MM.1S (cell line): ENCODE measurements around the gene DPH7.

ENCODE experiments used
- DNase-seq: peaks from one replicate; pipeline ENCODE4 v3.0.0-alpha.2; 2015
- H2AFZ ChIP-seq: fragments of 300-600 bp; sonication (generic); 2 replicates; pipeline ENCODE4 v1.6.0; 2016; ENCODE audit warnings: antibody characterized with exemption, low read length
- H3F3A ChIP-seq: fragments of 300-600 bp; sonication (generic); 2 replicates; pipeline ENCODE4 v1.6.1; 2016; ENCODE audit warnings: mild to moderate bottlenecking, antibody characterized with exemption, low read length, moderate library complexity, mixed read lengths; ENCODE audit not compliant: insufficient read depth
- H3K27ac ChIP-seq: fragments of 300-600 bp; sonication (generic); 2 replicates; pipeline ENCODE4 v1.5.1; 2016; ENCODE audit warnings: mild to moderate bottlenecking, low read length
- H3K27me3 ChIP-seq: fragments of 300-600 bp; sonication (generic); replicated peaks from 2 replicates; pipeline ENCODE4 v1.6.0; 2016; ENCODE audit warnings: low read length; ENCODE audit not compliant: insufficient read depth
- H3K36me3 ChIP-seq: fragments of 300-600 bp; sonication (generic); replicated peaks from 2 replicates; pipeline ENCODE4 v1.6.1; 2016; ENCODE audit warnings: mild to moderate bottlenecking, low read length, mixed read lengths; ENCODE audit not compliant: insufficient read depth
- H3K4me1 ChIP-seq: fragments of 300-600 bp; sonication (generic); 2 replicates; pipeline ENCODE4 v1.6.1; 2016; ENCODE audit warnings: low read length, mixed read lengths
- H3K4me2 ChIP-seq: fragments of 300-600 bp; sonication (generic); 2 replicates; pipeline ENCODE4 v1.6.0; 2016; ENCODE audit warnings: low read depth, low read length
- H3K4me3 ChIP-seq: fragments of 300-600 bp; sonication (generic); 2 replicates; pipeline ENCODE4 v1.5.1; 2016; ENCODE audit warnings: low read length, mixed read lengths
- H3K79me2 ChIP-seq: fragments of 300-600 bp; sonication (generic); 2 replicates; pipeline ENCODE4 v1.6.1; 2016; ENCODE audit warnings: mixed run types, low read length, mixed read lengths
- H3K9ac ChIP-seq: fragments of 300-600 bp; sonication (generic); 2 replicates; pipeline ENCODE4 v1.6.1; 2016; ENCODE audit warnings: low read length, mixed read lengths
- H3K9me2 ChIP-seq: fragments of 300-600 bp; sonication (generic); replicated peaks from 2 replicates; pipeline ENCODE4 v1.6.1; 2016; ENCODE audit warnings: mild to moderate bottlenecking, low read length, mixed read lengths; ENCODE audit not compliant: insufficient read depth
- H3K9me3 ChIP-seq: fragments of 300-600 bp; sonication (generic); replicated peaks from 2 replicates; pipeline ENCODE4 v1.6.1; 2016; ENCODE audit warnings: mild to moderate bottlenecking, low read length, mixed read lengths; ENCODE audit not compliant: insufficient read depth
- H4K20me1 ChIP-seq: fragments of 300-600 bp; sonication (generic); 2 replicates; pipeline ENCODE4 v1.6.1; 2016; ENCODE audit warnings: mild to moderate bottlenecking, low read length, moderate library complexity, mixed read lengths; ENCODE audit not compliant: insufficient read depth
- CTCF ChIP-seq: fragments of 300-600 bp; sonication (generic); IDR thresholded peaks from 2 replicates; pipeline ENCODE4 v1.5.1; 2016; ENCODE audit warnings: antibody characterized with exemption, low read length, mixed read lengths
- EZH2 ChIP-seq: fragments of 300-600 bp; sonication (generic); optimal IDR thresholded peaks from 2 replicates; pipeline ENCODE3; 2017; ENCODE audit warnings: low read depth, mild to moderate bottlenecking, antibody characterized with exemption, low read length, mixed read lengths
- EZH2phosphoT487 ChIP-seq: fragments of 300-600 bp; sonication (generic); IDR thresholded peaks from 2 replicates; pipeline ENCODE4 v1.6.1; 2018; ENCODE audit warnings: antibody characterized with exemption, low read length

DPH7 gene

GRCh38 chr9:137610944-137611343 is 32.2 kb upstream of the DPH7 start:
- no peak overlapping the region for H3K9ac ChIP-seq
- no peaks in the 10 kb centered on the region; the same call in 1 of the 2 replicates for H3F3A ChIP-seq
- H3K4me3 ChIP-seq: no peak overlapping the region
- no peaks in the 10 kb centered on the region for H4K20me1 ChIP-seq
- no peak for TF ChIP-seq EZH2phosphoT487
- no peak for TF ChIP-seq CTCF
- no peak for TF ChIP-seq EZH2
- H3K9me3 ChIP-seq: no peaks in the 10 kb centered on the region
- H3K36me3 ChIP-seq: no peaks in the 10 kb centered on the region
- no peak overlapping the region for H2AFZ ChIP-seq
- H3K4me1 ChIP-seq: 0 out of 2 replicates have a peak, but pooled peaks cover 4% of the 10 kb centered on the region
- H3K9me2 ChIP-seq: no peaks in the 10 kb centered on the region
- H3K27ac ChIP-seq: no peak overlapping the region
- H3K4me2 ChIP-seq: no peak overlapping the region
- H3K27me3 ChIP-seq: no peaks in the 10 kb centered on the region
- no peak for DNase-seq
- peaks cover 32% of the 10 kb centered on the region for H3K79me2 ChIP-seq

DNA sequence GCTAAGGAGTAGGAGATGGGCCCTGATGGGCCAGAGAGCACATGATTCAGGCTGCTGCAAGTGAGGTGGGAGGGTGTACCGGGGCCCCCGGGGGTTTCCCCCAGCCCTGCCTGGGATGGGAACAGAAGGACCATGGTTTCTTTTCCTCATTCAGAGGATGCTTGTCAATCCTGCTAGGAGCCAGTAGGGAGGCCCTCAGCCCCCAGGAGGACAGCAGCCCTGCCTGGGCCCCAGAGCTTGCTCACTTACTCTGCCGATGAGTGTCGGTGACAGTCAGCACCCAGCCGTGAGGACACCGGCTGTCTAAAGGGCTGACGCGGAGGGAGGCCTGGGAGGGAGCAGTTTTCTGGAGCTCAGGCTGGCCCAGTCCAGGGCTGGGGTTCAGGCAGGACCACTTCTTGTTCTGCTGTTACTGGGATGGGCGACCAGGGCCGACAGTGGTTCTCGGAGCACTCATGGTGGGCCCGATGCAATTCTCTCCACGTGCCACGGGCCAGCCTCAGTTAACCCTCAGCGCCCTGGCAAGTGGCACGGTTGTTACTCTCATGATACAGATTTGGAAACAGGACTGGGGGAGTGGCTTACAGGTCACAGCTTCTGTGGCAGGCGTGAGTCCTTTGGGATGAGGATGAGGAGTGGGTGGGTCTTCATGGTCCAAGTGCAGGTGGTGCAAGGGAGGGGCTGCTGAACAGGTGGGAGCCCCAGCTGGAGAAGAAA is 28.6 kb upstream of the DPH7 start:
- Histone ChIP-seq H3K79me2 (peaks cover 21% of the 10 kb centered on the region), H3F3A (peaks cover 8% of the 10 kb centered on the region; the same call in 1 of the 2 replicates), H3K27me3 (peaks cover 7% of the 10 kb centered on the region), H2AFZ (no peak overlapping the region), H3K4me1 (0 out of 2 replicates have a peak, but pooled peaks cover 4% of the 10 kb centered on the region), H3K27ac (no peak overlapping the region), H4K20me1 (no peaks in the 10 kb centered on the region), H3K4me3 (no peak overlapping the region), H3K9me3 (no peaks in the 10 kb centered on the region), H3K9ac (no peak overlapping the region), H3K9me2 (no peaks in the 10 kb centered on the region), H3K36me3 (no peaks in the 10 kb centered on the region), H3K4me2 (peak overlapping the region; percentile 99; the same call in 1 of the 2 replicates)
- DNase-seq: no peak
- TF ChIP-seq EZH2phosphoT487 (no peak), EZH2 (no peak), CTCF (no peak)

DNA sequence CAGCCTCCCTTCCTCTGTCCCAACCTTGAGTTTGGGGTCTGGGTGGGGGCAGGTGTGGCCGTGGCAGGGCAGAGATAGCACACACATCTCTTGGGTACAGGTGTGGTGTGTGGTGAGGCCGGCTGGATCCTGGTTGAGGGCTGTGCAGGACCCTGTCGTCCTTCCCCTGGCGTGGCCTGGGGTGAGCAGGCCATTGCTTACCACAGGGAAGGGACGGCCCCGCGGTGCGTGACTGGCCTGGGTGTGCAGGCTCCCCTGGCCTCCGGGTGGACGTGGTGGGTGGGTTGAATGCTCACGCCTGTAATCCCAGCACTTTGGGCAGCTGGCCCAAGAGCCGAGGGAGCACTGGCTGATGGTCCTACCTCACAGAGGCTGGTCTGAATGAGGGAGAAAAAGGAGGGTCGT is 28.0 kb upstream of the DPH7 start:
- H3K27me3 ChIP-seq: peaks cover 7% of the 10 kb centered on the region
- peak overlapping the region; percentile 62; the same call in 1 of the 2 replicates for H3K9ac ChIP-seq
- H3K4me2 ChIP-seq: peak overlapping the region; percentile 99
- no peaks in the 10 kb centered on the region for H3K9me3 ChIP-seq
- DNase-seq: no peak
- no peak overlapping the region for H2AFZ ChIP-seq
- H3K4me3 ChIP-seq: peak overlapping the region; percentile 71
- H3K79me2 ChIP-seq: peaks cover 21% of the 10 kb centered on the region
- H3K4me1 ChIP-seq: 0 out of 2 replicates have a peak, but pooled peaks cover 4% of the 10 kb centered on the region
- no peak for TF ChIP-seq EZH2phosphoT487
- TF ChIP-seq CTCF: no peak
- no peak for TF ChIP-seq EZH2
- H3K27ac ChIP-seq: no peak overlapping the region
- peaks cover 8% of the 10 kb centered on the region; the same call in 1 of the 2 replicates for H3F3A ChIP-seq
- H3K36me3 ChIP-seq: no peaks in the 10 kb centered on the region
- H4K20me1 ChIP-seq: no peaks in the 10 kb centered on the region
- H3K9me2 ChIP-seq: no peaks in the 10 kb centered on the region
